Activated CD8-positive, alpha-beta T cell treated with anti-CD3 and anti-CD28 coated beads for 36 hours (primary cell): ENCODE measurements around the gene STAT5A. TPM values are rescaled to one million over a fixed set of nuclear protein-coding genes. Genes with fewer than 3 reads are reported as not detected.

ENCODE experiments used
- ATAC-seq: fragments of 200-7000 bp; cut with Tn5 transposase; one replicate; pipeline ENCODE4 v1.10.0; 2021; ENCODE audit warnings: mild to moderate bottlenecking, moderate library complexity
- CTCF ChIA-PET: fragments of 350-600 bp; sonication (Branson Sonifier 250); formaldehyde crosslinking; loops from one replicate; lab custom pipeline; 2021; ENCODE audit warnings: antibody characterized with exemption; lab: Charles Lee
- POLR2A ChIA-PET: fragments of 350-600 bp; sonication (Branson Sonifier 250); formaldehyde crosslinking; loops from one replicate; lab custom pipeline; 2021; ENCODE audit warnings: antibody characterized with exemption; lab: Charles Lee
- DNase-seq: peaks from one replicate; pipeline ENCODE4 v3.0.0-alpha.2; 2020
- H3K27ac Mint-ChIP-seq: one replicate; pipeline ENCODE4 v1.8.0; 2021; ENCODE audit warnings: mild to moderate bottlenecking, mixed read lengths
- H3K27me3 Mint-ChIP-seq: one replicate; pipeline ENCODE4 v1.8.0; 2021; ENCODE audit warnings: mixed read lengths
- H3K36me3 Mint-ChIP-seq: one replicate; pipeline ENCODE4 v1.8.0; 2021; ENCODE audit warnings: low read depth, mixed read lengths
- H3K4me1 Mint-ChIP-seq: one replicate; pipeline ENCODE4 v1.8.0; 2021; ENCODE audit warnings: low read depth, mixed read lengths
- H3K4me3 Mint-ChIP-seq: one replicate; pipeline ENCODE4 v1.8.0; 2021; ENCODE audit warnings: mild to moderate bottlenecking, moderate library complexity, mixed read lengths
- H3K9me3 Mint-ChIP-seq: one replicate; pipeline ENCODE4 v1.8.0; 2021; ENCODE audit warnings: mixed read lengths
- intact Hi-C: fragments of 100-400 bp; cut with micrococcal nuclease; formaldehyde crosslinking; loops from one replicate; pipeline ENCODE4 v1.10.0; 2022
- total RNA-seq, 2 experiments: library from RNA; stranded (reverse); gene quantifications; one replicate each; pipeline ENCODE4 v1.2.3, GENCODE V29; 2021
- TF ChIP-seq, protein P1 (sequence below): fragments of 200-600 bp; IDR thresholded peaks from one replicate; pipeline ENCODE4 v1.8.0; 2022; ENCODE audit warnings: antibody characterized with exemption, mild to moderate bottlenecking

The STAT5A gene
- total RNA-seq, 2 experiments from 2014 or later: 163 to 190 TPM

DNA sequence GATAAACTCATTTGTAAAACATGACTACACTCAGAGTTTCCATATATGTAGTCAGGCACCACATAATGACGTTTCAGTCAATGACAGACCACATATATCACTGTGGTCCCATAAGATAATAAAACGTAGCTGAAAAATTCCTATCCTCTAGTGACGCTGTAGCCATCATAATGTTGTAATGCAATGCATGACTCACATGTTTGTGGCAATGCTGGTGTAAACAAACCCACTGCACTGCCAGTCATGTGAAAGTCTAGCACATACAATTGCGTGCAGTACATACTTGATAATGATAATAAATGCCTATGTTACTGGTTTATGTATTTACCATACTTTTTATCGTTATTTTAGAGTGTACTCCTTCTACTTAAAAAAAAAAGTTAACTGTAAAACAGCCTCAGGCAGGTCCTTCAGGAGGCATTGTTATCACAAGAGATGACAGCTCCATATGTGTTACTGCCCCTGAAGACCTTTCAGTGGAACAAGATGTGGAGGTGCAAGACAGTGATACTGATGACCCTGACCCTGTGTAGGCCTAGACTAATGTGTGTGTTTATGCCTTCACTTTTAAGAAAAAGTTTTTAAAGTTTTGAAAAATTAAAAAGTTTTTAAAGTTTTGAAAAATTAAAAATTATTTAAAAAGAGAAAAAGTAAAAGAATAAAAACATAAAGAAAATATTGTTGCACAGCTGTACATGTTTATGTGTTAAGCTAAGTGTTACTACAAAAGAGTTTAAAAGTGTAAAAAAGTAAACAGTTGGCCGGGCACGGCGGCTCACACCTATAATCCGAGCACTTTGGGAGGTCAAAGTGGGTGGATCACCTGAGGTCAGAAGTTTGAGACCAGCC lies 21.2 kb upstream of the STAT5A start:
- Mint-ChIP-seq H3K9me3 (no peaks in the 10 kb centered on the region), H3K27me3 (no peaks in the 10 kb centered on the region), H3K4me3 (peak overlapping the region; percentile 27), H3K4me1 (peaks cover 60% of the 10 kb centered on the region), H3K27ac (peak overlapping the region; percentile 96), H3K36me3 (peaks cover 37% of the 10 kb centered on the region)
- POLR2A ChIA-PET: interaction anchor here (0.6 to 12.0 kb wide), 7 partner anchors 8 to 73 kb away, joined by 3 to 136 read pairs (median 4); partner anchors contain the start of genes GHDC and STAT5B
- CTCF ChIA-PET: interaction anchor here (1.1 to 5.5 kb wide), 4 partner anchors 8 to 44 kb away, joined by 3 to 37 read pairs (median 14); no protein-coding TSS in a partner anchor
- ATAC-seq (peak; percentile 85), DNase-seq (peak; percentile 74)
- intact Hi-C loops: no loop called here
- TF ChIP-seq, protein P1, sequence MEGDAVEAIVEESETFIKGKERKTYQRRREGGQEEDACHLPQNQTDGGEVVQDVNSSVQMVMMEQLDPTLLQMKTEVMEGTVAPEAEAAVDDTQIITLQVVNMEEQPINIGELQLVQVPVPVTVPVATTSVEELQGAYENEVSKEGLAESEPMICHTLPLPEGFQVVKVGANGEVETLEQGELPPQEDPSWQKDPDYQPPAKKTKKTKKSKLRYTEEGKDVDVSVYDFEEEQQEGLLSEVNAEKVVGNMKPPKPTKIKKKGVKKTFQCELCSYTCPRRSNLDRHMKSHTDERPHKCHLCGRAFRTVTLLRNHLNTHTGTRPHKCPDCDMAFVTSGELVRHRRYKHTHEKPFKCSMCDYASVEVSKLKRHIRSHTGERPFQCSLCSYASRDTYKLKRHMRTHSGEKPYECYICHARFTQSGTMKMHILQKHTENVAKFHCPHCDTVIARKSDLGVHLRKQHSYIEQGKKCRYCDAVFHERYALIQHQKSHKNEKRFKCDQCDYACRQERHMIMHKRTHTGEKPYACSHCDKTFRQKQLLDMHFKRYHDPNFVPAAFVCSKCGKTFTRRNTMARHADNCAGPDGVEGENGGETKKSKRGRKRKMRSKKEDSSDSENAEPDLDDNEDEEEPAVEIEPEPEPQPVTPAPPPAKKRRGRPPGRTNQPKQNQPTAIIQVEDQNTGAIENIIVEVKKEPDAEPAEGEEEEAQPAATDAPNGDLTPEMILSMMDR: no peak

- DNase-seq (no peak), ATAC-seq (no peak)
- POLR2A ChIA-PET: interaction anchor here (1.2 to 12.0 kb wide), 5 partner anchors 9 to 43 kb away, joined by 3 to 136 read pairs (median 6); no protein-coding TSS in a partner anchor
- TF ChIP-seq, protein P1: no peak
- Mint-ChIP-seq H3K27ac (peak overlapping the region; percentile 96), H3K4me1 (peaks cover 67% of the 10 kb centered on the region), H3K27me3 (no peaks in the 10 kb centered on the region), H3K4me3 (peak overlapping the region; percentile 17), H3K9me3 (no peaks in the 10 kb centered on the region), H3K36me3 (peaks cover 43% of the 10 kb centered on the region)
- CTCF ChIA-PET: interaction anchor here (0.7 to 5.5 kb wide), 8 partner anchors 9 to 84 kb away, joined by 3 to 37 read pairs (median 4); no protein-coding TSS in a partner anchor
- intact Hi-C loops: loop anchor here (2.0 kb wide), 1 partner anchor 19 kb away; no protein-coding TSS in a partner anchor
Measured at GRCh38 chr17:42268236-42268635, 20.1 kb upstream of the STAT5A start.

- ChIA-PET POLR2A (interaction anchor here (0.7 to 12.0 kb wide), 7 partner anchors 9 to 119 kb away, joined by 3 to 136 read pairs (median 3); partner anchors contain the start of gene STAT5A), CTCF (interaction anchor here (0.6 to 5.5 kb wide), 8 partner anchors 16 to 1939 kb away, joined by 4 to 37 read pairs (median 5); no protein-coding TSS in a partner anchor)
- intact Hi-C loops: no loop called here
- Mint-ChIP-seq H3K9me3 (no peaks in the 10 kb centered on the region), H3K4me3 (no peak overlapping the region), H3K27ac (peak overlapping the region; percentile 96), H3K4me1 (peaks cover 69% of the 10 kb centered on the region), H3K27me3 (no peaks in the 10 kb centered on the region), H3K36me3 (peaks cover 48% of the 10 kb centered on the region)
- DNase-seq (no peak), ATAC-seq (no peak)
- TF ChIP-seq, protein P1: no peak
Measured at GRCh38 chr17:42270170-42270535, 18.1 kb upstream of the STAT5A start.

- peak overlapping the region; percentile 97 for H3K4me3 Mint-ChIP-seq
Measured at GRCh38 chr17:42270596-42270995, 17.7 kb upstream of the STAT5A start.

More at GRCh38 chr17:42270596-42270995, 17.7 kb upstream of the STAT5A start:
- POLR2A ChIA-PET: interaction anchor here (1.3 to 12.0 kb wide), 3 partner anchors 11 to 22 kb away, joined by 3 to 136 read pairs (median 24); no protein-coding TSS in a partner anchor
- Mint-ChIP-seq H3K9me3 (no peaks in the 10 kb centered on the region), H3K36me3 (peaks cover 49% of the 10 kb centered on the region), H3K27me3 (no peaks in the 10 kb centered on the region), H3K4me1 (peaks cover 67% of the 10 kb centered on the region), H3K27ac (peak overlapping the region; percentile 96)
- TF ChIP-seq, protein P1: no peak
- DNase-seq (no peak), ATAC-seq (no peak)
- CTCF ChIA-PET: interaction anchor here (0.9 to 5.5 kb wide), 8 partner anchors 10 to 132 kb away, joined by 3 to 37 read pairs (median 5); no protein-coding TSS in a partner anchor
- intact Hi-C loops: no loop called here
